Stimulated activated CD4-positive, alpha-beta T cell treated with anti-CD3 and anti-CD28 coated beads, Interleukin-15, amount 100 ng/mL, for 1 hour (primary cell): ENCODE data around the gene IFI27L1.

Experiments used
- DNase-seq, 2 donors: peaks; one replicate each; pipeline ENCODE4 v3.0.0-alpha.2; 2020; ENCODE audit warnings: low read depth in 1 of 2, low spot score in 1 of 2

IFI27L1 gene

GRCh38 chr14:94129758-94130414, 48.8 kb downstream of the IFI27L1 start:
- no peak for DNase-seq

- DNase-seq: peak in 1 of 2 donors; percentile 21
These were observed 51.3 kb downstream of the IFI27L1 start for GRCh38 chr14:94132285-94132887.

- DNase-seq: no peak
These were observed 54.4 kb downstream of the IFI27L1 start for GRCh38 chr14:94135476-94135875.

GRCh38 chr14:94136575-94137331, 55.6 kb downstream of the IFI27L1 start:
- peak; percentile 69 to 78 for DNase-seq

- DNase-seq: no peak
These were observed 57.1 kb downstream of the IFI27L1 start for GRCh38 chr14:94138251-94138650.

GRCh38 chr14:94139006-94139405, 57.9 kb downstream of the IFI27L1 start:
- no peak for DNase-seq

- no peak for DNase-seq
These were observed 58.3 kb downstream of the IFI27L1 start for GRCh38 chr14:94139421-94139820.

- DNase-seq: no peak
These were observed 61.1 kb downstream of the IFI27L1 start for GRCh38 chr14:94142247-94142646.

GRCh38 chr14:94142836-94143235, 61.7 kb downstream of the IFI27L1 start:
- no peak for DNase-seq

GRCh38 chr14:94143239-94143638, 62.1 kb downstream of the IFI27L1 start:
- no peak for DNase-seq

GRCh38 chr14:94143711-94144110, 62.6 kb downstream of the IFI27L1 start:
- no peak for DNase-seq

GRCh38 chr14:94144765-94145164, 63.7 kb downstream of the IFI27L1 start:
- DNase-seq: no peak

GRCh38 chr14:94145902-94146527, 64.9 kb downstream of the IFI27L1 start:
- DNase-seq: no peak
